ENCODE data around the gene SFT2D1.

The SFT2D1 gene

DNA sequence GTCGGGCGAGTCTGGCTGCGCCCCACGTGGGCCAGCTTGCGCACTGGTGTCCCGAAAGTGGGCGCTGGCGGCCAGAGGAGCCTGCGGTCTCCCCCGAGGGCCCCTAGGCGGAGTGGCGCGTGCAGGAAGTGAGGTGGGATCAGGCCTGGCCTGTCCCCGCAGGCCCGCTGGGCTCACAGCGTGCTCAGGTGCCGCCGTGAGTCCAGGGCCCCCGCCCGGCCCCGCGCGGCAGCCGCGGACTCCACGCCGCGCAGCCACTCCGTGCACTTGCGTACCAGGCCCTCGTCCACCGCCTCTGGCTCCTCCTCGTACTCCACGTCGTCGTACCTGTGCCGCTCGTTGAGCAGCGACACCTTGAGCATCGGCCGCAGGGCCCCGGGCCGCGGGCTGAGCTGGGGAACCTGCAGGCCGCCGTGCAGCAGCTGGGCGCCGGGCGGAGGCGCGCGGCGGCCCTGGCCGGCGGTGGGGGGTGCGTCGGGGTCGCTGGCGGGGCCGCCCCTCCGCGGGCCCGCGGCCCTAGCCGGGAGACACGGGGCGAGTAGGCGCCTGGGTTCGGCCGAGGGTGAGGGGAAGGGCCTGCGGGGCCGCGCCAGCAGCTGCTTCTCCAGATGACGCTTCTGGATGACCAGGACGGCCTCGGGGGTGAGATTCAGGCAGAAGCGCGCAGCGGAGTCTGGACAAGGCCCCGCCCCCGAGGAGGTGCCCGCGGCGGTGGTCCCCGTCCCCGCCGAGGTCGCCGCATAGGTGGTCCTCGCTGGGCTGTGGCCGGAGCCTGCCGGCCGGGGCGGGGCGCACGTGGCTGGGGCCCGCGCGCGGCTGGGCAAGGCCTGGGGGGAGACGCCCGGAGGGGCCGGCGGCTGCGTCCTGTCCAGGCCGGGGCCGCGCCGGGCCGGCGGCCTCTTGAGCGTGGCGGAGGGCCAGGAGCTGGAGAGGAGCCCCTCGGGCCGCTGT lies 35.0 kb downstream of the SFT2D1 start:
- no peak for DNase-seq (ENCODE audit: low spot score)

DNA sequence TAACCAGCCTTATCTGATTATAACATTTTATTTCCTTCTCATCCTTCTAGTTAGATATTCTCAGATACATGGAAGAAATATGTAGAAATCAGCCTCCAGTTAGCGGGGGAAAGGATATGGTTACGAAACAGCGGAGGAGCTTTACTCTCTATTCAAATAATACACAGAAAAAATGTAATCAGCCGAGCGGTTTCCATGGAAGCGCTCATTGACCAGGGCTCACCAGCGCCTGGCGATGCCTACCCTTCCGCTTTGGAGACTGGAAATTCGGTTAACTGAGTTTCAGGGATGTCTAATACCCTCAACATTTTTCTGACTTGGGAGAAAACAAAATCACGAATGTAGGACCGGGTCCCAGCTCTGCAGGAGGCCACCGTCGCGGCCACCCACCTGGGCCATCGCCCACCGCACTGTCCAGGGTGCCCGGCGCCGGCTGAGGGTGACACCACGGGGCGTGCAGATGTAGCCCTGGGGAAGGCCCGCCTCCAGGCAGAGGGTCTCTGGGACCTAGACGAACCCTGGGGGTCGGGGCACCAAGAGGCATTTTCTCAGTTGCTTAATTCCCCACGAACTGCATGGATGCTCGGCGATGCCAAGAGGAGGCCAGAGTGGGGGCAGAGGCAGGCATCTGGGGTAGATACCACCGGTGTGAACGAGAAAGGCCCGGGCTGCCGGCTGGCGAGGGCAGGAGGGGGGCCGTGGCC lies 35.8 kb downstream of the SFT2D1 start:
- no peak for DNase-seq (ENCODE audit: low spot score)

DNA sequence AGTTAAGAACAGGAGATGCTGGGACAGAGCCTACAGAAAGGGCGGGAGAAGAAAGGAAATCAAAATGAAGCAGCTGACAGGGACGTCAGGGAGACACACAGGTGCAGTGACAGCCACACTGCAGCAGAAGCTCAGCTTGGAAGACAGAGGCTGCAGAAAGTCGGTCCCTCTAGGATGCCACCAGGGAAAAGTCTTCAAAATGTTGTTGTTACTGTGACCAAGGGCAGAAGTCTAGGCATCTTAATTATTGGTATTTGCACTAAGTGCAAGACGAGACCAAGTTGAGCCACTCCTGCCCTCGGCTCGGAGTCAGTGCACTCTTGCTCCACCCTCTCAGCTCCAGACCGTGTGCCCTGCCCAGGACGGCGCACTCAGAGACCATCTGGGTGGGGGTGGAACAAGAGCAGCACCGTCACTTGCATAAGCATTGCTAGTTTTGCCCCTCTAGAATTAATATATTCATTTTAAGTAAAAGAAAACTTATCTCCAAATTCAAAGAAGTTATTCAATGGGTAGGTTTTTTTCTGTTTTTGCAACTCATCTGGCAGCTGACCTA lies 36.7 kb downstream of the SFT2D1 start:
- DNase-seq (ENCODE audit: low spot score) = no peak

DNA sequence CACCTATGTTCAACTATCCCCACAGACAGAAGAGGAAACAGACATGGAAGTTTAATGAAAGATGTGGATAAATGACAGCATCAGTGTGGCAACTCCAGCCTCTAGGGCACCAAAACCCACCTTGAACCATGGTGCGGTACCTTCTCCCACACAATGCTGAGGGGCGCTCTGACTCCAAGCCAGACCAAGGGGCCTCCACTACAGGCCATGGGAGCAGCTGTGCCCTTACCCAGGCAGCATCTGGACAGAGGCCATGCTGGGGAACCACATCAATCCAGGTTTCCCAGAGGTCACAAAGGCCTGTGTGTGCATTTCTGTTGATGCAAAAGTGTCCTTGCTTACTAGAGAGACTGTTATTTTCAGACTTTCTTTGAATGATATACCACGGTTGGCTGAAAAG lies 38.2 kb downstream of the SFT2D1 start:
- DNase-seq (ENCODE audit: low spot score) = no peak

DNA sequence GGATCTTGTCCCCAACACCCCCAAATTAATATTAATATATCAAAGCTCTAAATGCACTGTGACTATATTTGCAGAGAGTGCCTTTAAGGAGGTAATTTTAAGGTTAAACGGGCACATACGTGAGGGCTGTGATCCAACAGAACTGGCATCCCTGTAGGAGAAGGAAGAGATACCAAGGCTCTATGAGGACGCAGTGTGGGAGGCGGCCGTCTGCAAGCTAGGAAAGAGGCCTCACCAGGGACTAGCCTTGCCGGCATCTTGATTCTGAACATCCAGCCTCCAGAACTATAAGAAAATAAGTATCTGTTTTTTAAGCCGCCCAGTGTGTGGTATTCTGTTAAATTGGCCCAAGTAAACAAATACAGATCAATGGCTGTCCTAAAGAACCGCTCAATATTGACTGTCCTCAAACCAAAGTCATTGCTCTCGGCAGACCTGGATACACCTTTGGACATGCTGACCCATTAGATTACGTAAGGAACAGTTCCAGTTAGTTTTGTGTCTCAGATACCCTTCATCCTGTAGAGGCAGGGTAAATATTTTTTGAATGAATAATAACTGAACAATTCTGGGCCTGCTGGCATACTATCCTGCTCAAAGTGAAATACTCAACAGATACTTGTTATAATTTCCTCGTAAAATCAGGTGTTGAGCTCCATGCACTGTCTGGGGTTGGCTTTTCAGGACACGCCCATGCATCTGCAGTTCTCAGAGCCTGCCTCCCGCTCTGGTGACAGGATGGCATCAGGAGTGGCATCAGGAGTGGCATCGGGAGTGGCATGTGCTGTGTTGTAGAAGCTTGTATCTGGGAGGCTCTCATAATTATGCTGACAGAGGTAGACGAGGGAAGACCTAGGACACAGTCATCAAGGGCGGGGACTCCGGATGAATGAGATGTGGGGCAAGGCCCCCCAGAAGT lies 40.5 kb downstream of the SFT2D1 start:
- no peak for DNase-seq (ENCODE audit: low spot score)

DNA sequence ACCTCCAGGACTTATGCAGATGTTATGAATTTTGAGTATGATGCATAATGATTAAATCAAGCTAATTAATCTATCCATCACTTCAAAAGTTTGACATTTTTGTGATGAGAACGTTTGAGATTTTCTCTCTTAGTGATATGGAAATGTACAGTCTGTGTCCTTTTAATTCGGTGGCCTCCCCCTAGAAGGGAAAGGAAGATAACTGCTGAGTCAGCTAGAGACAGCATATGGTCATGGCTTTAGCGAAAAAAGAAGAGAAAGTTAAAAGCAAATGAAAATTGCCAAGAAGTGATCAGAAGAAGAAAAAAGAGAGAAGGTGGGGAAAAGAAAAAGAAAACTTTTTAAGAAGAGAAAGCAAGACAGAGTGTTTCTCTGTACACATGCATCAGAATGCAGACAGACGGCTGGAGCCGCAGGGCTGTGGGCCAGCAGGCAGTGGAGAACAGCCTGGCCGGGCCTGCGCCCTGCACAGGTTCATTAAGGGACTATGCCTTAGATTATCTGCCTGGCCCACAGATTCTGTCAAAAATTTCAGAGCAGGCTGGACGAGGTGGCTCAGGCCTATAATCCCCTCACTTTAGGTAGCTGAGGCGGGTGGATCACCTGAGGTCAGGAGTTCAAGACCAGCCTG lies 41.9 kb downstream of the SFT2D1 start:
- DNase-seq (ENCODE audit: low spot score) = no peak

DNA sequence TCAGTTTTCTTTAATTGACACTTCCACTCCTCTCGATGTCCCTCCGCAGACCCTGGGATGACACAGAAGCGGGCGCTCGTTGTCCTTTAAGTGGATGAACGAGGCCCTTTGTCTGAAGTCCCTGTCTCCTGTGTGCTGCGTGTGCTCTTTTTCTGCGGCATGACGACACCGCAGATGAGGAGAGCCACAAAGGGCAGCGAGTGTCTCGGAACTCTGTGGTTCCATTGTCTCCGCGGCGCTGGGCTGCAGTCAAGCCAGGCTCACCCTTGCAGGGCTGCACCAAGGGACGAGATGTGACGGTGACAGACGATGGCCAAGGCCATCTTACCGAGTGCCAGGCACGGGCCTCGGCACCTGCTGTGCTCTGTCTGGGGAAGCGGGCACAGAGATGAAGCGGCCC lies 44.7 kb downstream of the SFT2D1 start:
- no peak for DNase-seq (ENCODE audit: low spot score)

DNA sequence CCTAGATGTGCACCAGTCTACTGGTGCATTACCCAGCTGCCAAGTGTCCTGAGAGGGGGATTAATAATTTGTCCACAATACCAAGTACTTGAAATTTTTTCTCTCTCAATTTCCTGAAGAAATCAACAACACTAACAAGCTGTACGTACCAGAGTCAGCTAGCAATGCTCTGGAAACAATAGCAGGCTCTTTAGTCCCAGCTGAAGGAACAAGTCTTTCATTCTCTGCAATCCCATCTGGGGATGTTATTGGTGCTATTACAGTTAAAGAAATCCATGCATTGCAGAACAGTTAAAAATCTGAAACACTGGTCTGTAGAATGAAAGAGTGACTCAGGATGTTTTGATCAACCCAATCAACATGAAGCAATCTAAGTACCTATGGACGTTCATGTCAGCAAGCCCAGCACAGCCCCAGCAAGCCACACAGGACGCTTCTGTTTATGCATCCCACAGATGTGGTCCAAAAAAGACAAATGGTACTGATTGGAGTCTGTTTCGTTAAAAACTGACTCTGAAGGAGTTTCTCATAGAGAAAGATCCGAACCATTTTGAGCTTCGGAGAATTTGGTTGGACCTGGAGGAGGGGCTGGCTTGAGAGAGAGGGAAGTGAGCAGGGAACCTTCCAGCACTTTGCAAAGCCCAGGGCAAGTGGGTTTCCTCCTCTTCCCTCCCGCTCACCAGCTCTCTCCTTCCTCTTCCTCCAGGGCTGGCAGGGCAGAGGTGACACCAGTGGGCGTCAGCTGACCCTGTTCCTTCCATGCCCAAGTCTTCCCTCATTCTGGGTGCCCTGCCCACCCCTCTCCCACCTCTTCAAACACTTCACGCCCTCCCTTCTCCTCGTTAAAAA lies 46.1 kb downstream of the SFT2D1 start:
- no peak for DNase-seq (ENCODE audit: low spot score)

DNA sequence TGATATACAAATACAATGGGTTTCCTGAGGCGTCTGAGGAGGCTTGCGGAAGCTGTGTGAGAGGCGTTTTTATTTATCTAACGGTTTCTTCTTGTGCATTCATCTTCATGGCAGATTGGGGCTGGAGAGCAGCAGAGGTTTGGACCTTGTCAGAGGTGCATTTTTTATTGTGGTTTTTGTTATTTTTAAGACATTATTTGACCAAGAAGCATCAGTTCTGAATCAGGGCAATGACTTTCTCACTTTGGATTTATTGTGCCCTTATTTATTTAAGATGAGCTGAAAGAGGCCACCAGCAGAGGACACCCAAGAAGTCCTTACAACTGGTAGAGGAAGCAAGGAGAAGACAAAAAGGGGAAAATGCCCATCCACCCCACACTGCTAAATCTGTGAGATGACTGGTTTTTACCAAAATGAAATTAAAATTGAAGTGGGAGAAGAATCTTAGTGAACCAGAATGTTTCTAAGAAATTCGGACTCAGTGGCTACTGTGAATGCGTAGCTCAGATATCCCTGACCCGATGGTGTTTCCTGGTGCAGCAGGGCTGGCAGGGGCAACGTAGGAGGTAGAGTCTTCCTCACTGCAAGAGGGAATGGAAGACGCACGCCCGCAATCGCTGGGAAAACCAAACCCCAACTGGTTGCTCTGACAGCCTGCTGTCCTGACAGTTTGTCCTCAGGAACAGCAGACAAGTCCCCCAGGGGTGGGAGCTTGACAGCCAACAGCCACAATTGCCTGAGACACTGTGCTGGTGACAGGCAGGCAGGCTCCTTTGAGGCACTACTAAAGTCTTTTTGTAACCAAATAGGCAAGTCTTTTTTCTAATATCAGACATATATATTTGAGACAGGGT lies 48.4 kb downstream of the SFT2D1 start:
- no peak for DNase-seq (ENCODE audit: low spot score)

DNA sequence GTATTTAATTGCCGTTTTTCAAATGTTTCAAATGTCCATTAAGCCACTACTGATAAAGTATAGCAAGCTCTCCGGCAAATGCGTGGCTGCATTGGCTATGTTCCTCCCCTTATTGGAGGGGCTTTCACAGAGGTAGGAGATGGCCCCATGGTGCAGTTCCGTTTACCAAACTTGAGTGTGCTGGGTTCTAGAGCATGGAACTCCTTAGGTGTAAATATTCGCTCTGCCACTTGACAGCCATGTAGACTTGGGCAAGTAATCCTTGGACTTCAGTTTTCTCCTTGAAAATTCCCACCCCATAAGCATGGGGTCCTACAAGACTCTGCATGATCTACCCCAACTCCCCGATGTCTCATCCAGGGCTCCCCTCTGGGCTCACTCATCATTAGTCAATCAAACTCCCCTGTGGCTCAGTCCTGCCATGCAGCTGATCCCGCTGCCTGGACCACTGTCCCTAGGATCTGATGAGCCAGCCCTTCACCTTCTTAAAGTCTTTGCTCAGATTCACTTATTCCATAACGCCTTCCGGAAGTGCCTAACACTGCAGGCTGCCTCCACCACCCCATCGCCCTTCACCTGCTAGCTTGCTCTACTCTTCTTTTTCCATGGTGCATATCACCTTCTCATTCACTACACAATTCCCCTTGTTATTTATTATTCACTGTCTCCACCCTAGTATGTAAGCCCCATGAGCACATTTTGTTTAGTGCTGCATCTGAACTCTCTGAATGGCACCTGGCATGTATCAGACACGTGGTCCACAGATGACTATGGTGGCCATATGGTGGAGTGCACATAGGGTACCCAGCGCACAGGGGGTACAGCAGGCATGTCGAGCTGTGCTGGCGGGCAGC lies 52.9 kb downstream of the SFT2D1 start:
- DNase-seq (ENCODE audit: low spot score) = no peak

DNA sequence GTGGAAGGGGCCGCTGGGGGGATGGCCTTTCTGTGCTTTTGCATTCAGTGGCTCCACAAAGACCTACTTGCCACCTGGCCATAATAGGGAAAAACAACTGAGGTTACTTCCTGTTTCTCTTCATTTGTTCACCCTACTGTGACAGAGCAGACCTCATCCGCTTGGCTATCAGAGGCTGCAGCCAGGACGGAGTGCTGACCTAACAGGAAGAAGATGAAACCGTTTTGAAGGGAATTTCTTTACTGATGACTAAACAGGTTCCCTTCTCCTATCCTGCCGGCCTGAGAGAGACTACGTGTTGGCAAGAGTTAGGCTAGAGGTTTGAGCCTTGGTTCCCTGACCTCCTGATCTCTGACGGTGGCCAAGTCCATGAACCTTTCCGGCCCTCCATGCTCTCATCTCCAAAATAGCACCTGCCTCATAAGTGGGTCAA lies 55.5 kb downstream of the SFT2D1 start:
- no peak for DNase-seq (ENCODE audit: low spot score)

DNA sequence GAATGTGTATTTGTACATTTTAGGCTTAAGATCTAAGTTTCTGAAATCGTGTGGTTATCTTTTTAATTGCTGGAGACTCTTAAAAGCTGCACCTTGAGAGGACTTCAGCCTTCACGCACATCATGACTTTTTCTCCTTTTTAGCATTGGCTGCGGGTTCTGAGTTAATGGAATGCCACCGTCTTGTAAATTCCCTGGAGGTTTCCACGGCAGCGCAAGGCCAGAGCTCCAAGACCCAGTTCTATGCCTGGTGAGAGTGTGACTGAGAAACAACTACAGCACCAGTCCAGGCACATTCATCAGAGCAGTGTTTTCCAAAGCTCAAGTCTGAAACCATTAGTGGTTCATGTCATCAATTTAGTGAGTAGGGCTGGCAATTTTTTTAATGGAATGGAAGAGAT lies 57.1 kb downstream of the SFT2D1 start:
- DNase-seq (ENCODE audit: low spot score) = no peak

DNA sequence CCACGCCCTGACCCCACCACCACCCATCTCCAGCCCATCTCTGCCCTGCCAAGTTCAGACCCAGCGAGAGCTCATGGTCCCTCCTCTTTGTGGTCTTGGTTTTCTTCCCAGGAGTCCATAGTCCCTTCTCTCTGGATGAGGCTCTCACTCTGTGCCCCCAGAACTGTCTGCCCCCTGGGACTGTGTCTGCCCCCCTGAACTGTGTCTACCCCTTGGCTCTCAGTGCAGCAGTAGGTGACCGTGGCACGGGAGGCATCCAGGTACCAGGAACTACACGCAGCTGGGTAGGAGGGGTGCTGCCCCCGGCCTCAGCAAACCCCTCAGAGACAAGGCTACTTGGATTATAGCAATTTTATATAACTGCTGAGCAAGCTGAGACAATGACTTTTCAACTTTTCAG lies 57.7 kb downstream of the SFT2D1 start:
- DNase-seq (ENCODE audit: low spot score) = no peak

DNA sequence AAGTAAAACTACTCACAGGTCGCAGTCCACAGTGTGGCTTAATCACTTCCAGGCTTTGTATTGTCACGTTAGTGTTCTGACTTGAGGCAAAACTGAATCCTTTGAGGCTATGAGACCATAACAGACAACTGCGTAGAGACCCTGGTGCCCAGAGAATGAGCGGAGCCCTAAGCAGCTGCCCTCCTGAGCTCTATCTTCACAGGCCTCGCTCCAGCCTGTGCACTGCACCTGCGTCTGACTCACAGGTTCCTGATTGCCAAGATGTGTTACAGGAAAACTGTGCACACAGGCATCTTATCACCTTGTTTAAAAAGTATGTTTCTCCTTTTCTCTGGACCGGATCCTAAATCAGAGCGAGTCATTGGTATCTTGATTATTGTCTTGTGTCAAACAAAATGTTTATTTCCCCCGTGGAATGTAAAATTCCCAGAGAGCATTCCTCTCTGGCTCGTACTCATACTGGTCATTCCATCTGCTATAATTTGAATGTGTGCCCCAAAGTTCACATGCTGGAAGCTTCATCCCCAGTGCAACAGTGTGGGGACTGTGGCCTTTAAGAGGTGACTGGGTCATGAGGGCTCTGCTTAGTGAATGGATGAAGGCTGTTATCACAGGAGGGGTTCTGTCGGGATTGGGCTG lies 59.8 kb downstream of the SFT2D1 start:
- no peak for DNase-seq (ENCODE audit: low spot score)

DNA sequence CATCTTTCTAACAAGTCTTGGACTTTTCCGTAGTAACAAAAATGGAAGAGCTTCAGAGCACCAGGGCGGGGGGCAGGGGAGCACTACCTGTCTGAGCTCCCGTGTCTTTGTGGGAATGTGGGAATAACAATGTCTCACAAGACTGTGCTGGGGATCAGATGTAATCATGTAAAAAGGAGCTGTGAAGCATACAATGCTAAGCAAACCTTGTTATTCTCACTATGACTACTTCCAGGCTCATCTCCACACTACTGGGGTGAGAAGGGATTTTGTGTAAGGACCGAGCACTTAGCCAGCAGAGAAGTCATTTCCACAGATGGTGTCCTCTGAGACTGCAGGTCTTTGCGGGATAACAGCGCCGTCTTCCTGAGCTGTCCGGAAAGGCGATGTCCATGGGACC lies 61.2 kb downstream of the SFT2D1 start:
- no peak for DNase-seq (ENCODE audit: low spot score)

DNA sequence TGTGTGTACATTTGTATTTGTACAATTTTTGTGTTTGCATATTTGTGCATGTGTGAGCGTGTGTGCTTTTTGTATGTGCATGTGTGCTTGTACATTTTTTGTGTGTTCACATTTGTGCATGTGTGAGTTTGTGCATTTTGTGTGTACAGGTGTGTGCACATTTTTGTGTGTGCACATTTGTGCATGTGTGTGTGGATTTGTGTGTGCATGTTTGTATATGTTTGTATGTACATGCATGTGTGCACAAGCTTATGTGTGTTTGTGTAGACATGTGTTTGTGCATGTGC lies 63.0 kb downstream of the SFT2D1 start:
- no peak for DNase-seq (ENCODE audit: low spot score)

DNA sequence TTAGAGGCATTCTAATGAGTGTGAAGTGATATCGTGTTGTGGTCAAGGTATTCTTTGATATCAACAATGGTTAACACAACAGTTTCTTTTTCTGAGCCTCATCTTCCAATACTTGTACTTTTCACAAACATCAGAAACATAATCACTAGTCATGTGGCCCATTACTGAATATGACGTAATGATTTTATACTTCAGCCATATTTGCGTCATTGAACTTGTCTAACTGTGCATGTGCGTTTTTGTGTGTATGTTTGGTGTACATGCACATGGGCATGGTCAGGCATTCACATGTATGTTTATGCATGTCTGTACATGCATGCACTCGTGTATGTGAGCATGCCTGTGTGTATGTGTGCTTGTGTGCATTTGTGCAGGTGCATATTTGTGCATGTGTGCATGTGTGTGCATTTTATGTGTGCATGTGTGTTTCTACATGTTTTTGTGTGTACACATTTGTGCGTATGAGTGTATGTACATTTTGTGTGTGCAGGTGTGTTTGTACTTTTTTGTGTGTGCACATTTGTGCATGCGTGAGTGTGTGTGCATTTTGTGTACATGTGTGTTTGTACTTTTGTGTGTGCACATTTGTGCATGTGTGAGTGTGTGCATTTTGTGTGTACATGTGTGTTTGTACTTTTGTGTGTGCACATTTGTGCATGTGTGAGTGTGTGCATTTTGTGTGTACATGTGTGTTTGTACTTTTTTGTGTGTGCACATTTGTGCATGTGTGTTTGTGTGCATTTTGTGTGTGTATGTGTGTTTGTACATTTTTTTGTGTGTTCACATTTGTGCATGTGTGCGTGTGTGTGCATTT lies 63.6 kb downstream of the SFT2D1 start:
- DNase-seq (ENCODE audit: low spot score) = no peak
